IPS DF 6.9 (cell line): Measurements from ENCODE around the gene PPFIA4.

ENCODE experiments used
- DNase-seq: peaks from one replicate; pipeline ENCODE4 v3.0.0-alpha.2; 2013; ENCODE audit warnings: low read depth, low spot score
- H3K27ac ChIP-seq: one replicate; pipeline ENCODE4 v1.5.1; 2013; ENCODE audit warnings: low read length, control low read depth
- H3K27me3 ChIP-seq: 2 replicates; pipeline ENCODE4 v1.6.1; 2013; ENCODE audit warnings: mild to moderate bottlenecking, low read length; ENCODE audit not compliant: control insufficient read depth, insufficient read depth
- H3K36me3 ChIP-seq: 2 replicates; pipeline ENCODE4 v1.6.1; 2013; ENCODE audit warnings: low read length; ENCODE audit not compliant: control insufficient read depth, insufficient read depth
- H3K4me1 ChIP-seq: 2 replicates; pipeline ENCODE4 v1.6.1; 2013; ENCODE audit warnings: low read length; ENCODE audit not compliant: control insufficient read depth, insufficient read depth
- H3K4me3 ChIP-seq: 2 replicates; pipeline ENCODE4 v1.5.1; 2013; ENCODE audit warnings: mild to moderate bottlenecking, low read length
- H3K9me3 ChIP-seq: 2 replicates; pipeline ENCODE4 v1.6.1; 2013; ENCODE audit warnings: low read length, inconsistent platforms; ENCODE audit not compliant: control insufficient read depth, insufficient read depth
- WGBS: extraction: QIAGEN DNeasy Blood & Tissue Kit; methylation state at CpG from one replicate; pipeline ENCODE4 v1.1.7; 2013; ENCODE audit warnings: mixed read lengths, missing lambda C conversion rate; ENCODE audit not compliant: insufficient read length, insufficient coverage; 5-methylcytosine and 5-hydroxymethylcytosine counted together

PPFIA4 gene

GRCh38 chr1:203072911-203073310 is 46.6 kb downstream of the PPFIA4 start:
- DNase-seq = no peak
- no CpG with 5 or more reads among the region's 3 CpGs for WGBS
- H3K27ac ChIP-seq = no peak overlapping the region
- H3K27me3 ChIP-seq = peaks cover 14% of the 10 kb centered on the region; the same call in 1 of the 2 replicates
- no peak overlapping the region for H3K4me3 ChIP-seq
- no peaks in the 10 kb centered on the region for H3K9me3 ChIP-seq
- H3K36me3 ChIP-seq = 0 out of 2 replicates have a peak, but pooled peaks cover 4% of the 10 kb centered on the region
- H3K4me1 ChIP-seq = 0 out of 2 replicates have a peak, but pooled peaks cover 2% of the 10 kb centered on the region

DNA sequence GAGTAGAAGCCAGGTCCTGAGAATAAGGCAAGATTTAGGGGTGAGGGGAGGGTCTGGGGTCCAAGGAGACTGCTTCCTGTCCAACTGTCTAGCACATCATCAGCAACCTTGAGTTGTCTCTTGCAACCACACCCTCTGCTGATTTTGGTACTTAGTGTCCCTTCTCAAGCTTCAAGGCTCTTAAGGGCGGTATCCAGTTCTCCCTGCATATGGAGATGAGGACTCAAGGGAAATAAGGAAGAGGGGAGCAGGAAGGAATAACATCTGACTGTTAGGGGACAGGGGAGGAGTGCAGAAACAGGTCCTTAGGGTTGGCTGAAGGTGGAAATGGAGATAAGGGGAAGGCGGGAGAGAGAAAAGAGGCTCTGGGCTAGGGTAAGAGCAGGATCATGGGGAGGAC is 47.2 kb downstream of the PPFIA4 start:
- Histone ChIP-seq H3K36me3 (0 out of 2 replicates have a peak, but pooled peaks cover 2% of the 10 kb centered on the region), H3K27me3 (peaks cover 14% of the 10 kb centered on the region; the same call in 1 of the 2 replicates), H3K4me3 (no peak overlapping the region), H3K4me1 (0 out of 2 replicates have a peak, but pooled peaks cover 2% of the 10 kb centered on the region), H3K9me3 (no peaks in the 10 kb centered on the region), H3K27ac (no peak overlapping the region)
- WGBS = no CpG with 5 or more reads among the region's 2 CpGs
- no peak for DNase-seq

DNA sequence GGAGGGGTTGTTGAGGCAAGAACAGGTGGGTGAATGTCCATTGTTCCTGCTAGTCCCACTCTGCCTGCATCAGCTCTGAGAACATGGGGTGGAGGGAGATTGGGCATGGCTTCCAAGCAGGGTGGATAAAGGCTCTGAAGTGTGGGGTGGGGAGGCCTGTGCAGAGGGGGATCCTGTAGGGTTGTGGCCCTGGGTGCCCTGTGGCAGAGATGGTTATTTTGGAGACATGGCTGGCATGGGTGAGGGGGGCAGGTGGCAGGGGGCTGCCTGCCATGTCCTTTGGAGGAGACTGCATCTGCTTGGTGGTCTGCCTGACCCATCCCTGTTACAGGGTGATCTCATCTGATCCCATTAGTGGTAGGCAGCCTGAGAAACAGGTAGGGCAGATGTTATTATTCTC is 48.3 kb downstream of the PPFIA4 start:
- Histone ChIP-seq H3K36me3 (no peaks in the 10 kb centered on the region), H3K9me3 (no peaks in the 10 kb centered on the region), H3K27me3 (peaks cover 14% of the 10 kb centered on the region; the same call in 1 of the 2 replicates), H3K27ac (no peak overlapping the region), H3K4me1 (0 out of 2 replicates have a peak, but pooled peaks cover 2% of the 10 kb centered on the region), H3K4me3 (no peak overlapping the region)
- DNase-seq = no peak

DNA sequence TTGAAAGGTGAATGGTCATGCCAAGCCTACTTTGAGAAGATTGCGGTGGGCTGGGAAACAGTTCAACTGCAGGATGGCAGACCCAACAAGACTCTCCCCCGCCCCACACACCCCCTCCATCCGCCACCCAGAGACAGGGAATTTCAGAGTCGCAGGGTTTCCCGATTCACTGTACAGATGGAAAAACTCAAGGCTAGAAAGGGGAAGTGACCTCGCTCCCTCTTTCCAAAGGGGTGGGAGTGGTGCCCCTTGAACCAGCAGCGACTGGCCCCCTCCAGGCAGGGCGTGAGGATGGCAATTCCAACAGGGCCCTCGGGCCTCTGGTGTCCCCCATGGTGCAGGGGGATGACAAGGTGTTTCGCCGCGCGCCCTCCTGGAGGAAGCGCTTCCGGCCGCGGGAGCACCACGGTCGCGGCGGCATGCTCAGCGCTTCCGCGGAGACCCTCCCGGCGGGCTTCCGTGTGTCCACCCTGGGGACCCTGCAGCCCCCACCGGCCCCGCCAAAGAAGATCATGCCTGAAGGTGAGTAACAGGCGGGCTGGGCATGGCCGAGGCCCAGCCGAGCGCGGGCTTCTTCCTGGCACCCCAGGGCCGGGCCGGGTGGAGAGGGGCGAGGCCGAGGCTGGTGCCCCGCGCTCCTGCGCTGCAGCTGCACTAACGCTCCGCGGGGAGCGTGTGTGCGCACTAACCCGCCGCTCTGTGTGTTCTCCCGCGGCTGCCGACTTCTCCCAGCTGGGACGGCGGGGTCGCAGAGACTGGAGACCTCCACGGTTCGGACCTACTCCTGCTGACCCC is 49.1 kb downstream of the PPFIA4 start:
- Histone ChIP-seq H3K27me3 (peaks cover 14% of the 10 kb centered on the region; the same call in 1 of the 2 replicates), H3K9me3 (no peaks in the 10 kb centered on the region), H3K4me3 (peak overlapping the region; percentile 34; the same call in 1 of the 2 replicates), H3K4me1 (0 out of 2 replicates have a peak, but pooled peaks cover 2% of the 10 kb centered on the region), H3K36me3 (no peaks in the 10 kb centered on the region), H3K27ac (no peak overlapping the region)
- no CpG with 5 or more reads among the region's 56 CpGs for WGBS
- DNase-seq = no peak

DNA sequence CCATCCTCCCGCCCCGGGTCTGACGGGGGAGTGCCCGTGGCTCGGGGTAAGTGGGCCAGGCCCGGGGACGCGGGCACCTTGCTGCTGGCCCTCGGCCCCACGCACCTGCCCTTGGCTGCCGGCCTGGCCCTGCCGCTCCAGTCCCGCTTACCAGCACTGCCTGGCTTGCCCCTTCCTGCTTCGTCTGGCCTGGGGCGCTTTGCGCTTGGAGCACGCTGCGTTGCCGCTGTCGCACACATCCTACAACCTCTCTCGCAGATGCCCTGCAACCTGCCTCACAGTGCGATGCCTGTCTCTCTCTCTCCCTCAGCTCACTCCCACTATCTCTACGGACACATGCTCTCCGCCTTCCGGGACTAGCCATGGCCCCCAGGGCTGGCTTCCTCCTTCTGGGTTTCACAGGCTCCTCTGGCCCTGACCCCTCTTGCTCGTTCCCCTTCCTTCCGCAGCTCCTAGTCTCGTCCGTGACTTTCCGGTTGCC is 49.8 kb downstream of the PPFIA4 start:
- Histone ChIP-seq H3K27ac (no peak overlapping the region), H3K9me3 (no peaks in the 10 kb centered on the region), H3K4me3 (peak overlapping the region; percentile 34; the same call in 1 of the 2 replicates), H3K27me3 (peaks cover 14% of the 10 kb centered on the region; the same call in 1 of the 2 replicates), H3K4me1 (peaks cover 2% of the 10 kb centered on the region; the same call in 1 of the 2 replicates), H3K36me3 (no peaks in the 10 kb centered on the region)
- no CpG with 5 or more reads among the region's 30 CpGs for WGBS
- no peak for DNase-seq

DNA sequence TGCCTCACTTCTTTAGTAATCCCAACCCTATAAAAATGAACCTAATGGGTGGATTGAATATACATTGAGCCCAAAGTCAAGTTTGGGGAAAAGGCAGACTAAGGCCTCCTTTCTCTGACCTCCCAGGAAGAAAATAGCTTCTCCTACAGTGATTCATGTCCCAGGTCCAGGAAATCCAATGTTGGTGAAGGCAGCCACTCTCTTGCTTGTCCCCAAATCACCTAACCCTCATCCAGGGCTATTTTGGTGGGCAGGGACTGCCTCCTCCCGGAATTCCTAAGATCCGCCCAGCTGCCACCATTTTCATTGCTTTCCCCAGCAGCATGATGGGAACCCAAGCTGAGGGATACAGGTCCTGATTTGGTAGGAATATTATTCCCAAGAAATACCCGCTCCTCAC is 51.1 kb downstream of the PPFIA4 start:
- H3K27me3 ChIP-seq = peaks cover 14% of the 10 kb centered on the region; the same call in 1 of the 2 replicates

GRCh38 chr1:203077956-203078355 is 51.7 kb downstream of the PPFIA4 start:
- no peak overlapping the region for H3K27ac ChIP-seq
- DNase-seq = no peak
- H3K27me3 ChIP-seq = peaks cover 14% of the 10 kb centered on the region; the same call in 1 of the 2 replicates
- no CpG with 5 or more reads among the region's 2 CpGs for WGBS
- H3K36me3 ChIP-seq = no peaks in the 10 kb centered on the region
- peaks cover 11% of the 10 kb centered on the region; the same call in 1 of the 2 replicates for H3K4me1 ChIP-seq
- H3K4me3 ChIP-seq = no peak overlapping the region
- H3K9me3 ChIP-seq = no peaks in the 10 kb centered on the region

More for the DNA sequence above, 51.1 kb downstream of the PPFIA4 start:
- Histone ChIP-seq H3K4me3 (no peak overlapping the region), H3K27ac (no peak overlapping the region), H3K9me3 (no peaks in the 10 kb centered on the region), H3K36me3 (no peaks in the 10 kb centered on the region), H3K4me1 (peaks cover 6% of the 10 kb centered on the region; the same call in 1 of the 2 replicates)
- no peak for DNase-seq
- no CpG with 5 or more reads among the region's 3 CpGs for WGBS

DNA sequence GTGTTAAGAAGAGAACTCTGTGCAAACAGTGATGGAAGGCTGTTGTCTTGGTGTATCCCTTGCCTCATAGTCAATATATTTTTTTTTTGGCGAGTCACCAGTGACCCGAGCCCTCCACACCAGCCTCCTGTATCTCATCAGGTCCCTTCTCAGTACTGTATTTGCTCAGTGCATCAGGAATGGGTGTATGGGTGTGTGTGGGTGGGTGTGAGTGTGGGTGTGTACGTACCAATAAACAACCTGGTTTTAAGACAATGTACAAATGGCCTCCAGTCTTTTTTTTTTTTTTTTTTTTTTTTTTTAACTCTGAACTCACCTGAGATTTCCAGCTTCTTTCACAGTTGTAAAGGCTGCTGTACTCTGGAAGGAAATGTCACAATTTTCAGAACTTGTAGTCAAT is 52.2 kb downstream of the PPFIA4 start:
- Histone ChIP-seq H3K4me1 (peaks cover 11% of the 10 kb centered on the region; the same call in 1 of the 2 replicates), H3K4me3 (no peak overlapping the region), H3K27me3 (peaks cover 14% of the 10 kb centered on the region; the same call in 1 of the 2 replicates), H3K36me3 (no peaks in the 10 kb centered on the region), H3K9me3 (no peaks in the 10 kb centered on the region), H3K27ac (no peak overlapping the region)
- WGBS = no CpG with 5 or more reads among the region's 3 CpGs
- DNase-seq = no peak

DNA sequence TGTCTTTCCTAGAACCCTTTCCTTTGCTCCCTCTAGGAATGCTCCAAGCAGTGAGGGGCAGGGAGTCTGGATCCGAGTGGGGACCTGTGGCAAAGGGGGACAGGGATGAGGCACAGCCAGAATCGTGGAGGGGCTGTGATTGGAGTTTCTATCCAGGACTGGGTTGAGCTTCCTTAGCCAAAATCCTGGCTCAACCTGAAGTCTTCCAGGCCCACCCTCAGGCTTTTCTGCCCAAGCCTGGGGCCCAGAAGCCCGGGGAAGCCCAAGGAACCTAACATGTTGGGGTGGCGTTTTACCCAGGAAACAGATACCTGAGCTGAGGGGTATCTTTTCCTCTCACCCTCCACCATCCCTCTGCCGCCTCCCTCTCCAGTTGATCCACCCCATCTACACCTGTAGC is 54.2 kb downstream of the PPFIA4 start:
- no peaks in the 10 kb centered on the region for H3K36me3 ChIP-seq
- no CpG with 5 or more reads among the region's 5 CpGs for WGBS
- no peak overlapping the region for H3K4me3 ChIP-seq
- DNase-seq = no peak
- H3K27ac ChIP-seq = no peak overlapping the region
- peaks cover 8% of the 10 kb centered on the region; the same call in 1 of the 2 replicates for H3K27me3 ChIP-seq
- H3K4me1 ChIP-seq = peaks cover 11% of the 10 kb centered on the region; the same call in 1 of the 2 replicates
- no peaks in the 10 kb centered on the region for H3K9me3 ChIP-seq

GRCh38 chr1:203081465-203082230 is 55.4 kb downstream of the PPFIA4 start:
- H3K4me3 ChIP-seq = no peak overlapping the region
- H3K36me3 ChIP-seq = no peaks in the 10 kb centered on the region
- no peaks in the 10 kb centered on the region for H3K9me3 ChIP-seq
- DNase-seq = no peak
- peaks cover 2% of the 10 kb centered on the region; the same call in 1 of the 2 replicates for H3K27me3 ChIP-seq
- no CpG with 5 or more reads among the region's 9 CpGs for WGBS
- no peak overlapping the region for H3K27ac ChIP-seq
- peaks cover 10% of the 10 kb centered on the region; the same call in 1 of the 2 replicates for H3K4me1 ChIP-seq
